DMS114 treated with DMSO at 0.1 percent for 48 hours (cell line): Measurements from ENCODE around the gene PRPF18.

Source experiments
- DNase-seq: peaks from one replicate; lab custom pipeline; 2025; ENCODE audit not compliant: unreplicated experiment; lab: John Stamatoyannopoulos, UW

PRPF18 gene

GRCh38 chr10:13604357-13605040 is 17.7 kb downstream of the PRPF18 start:
- DNase-seq = no peak

- DNase-seq = no peak
Observed at GRCh38 chr10:13608246-13608853, 21.6 kb downstream of the PRPF18 start.

- DNase-seq = no peak
Observed at GRCh38 chr10:13612654-13613373, 26.0 kb downstream of the PRPF18 start.

GRCh38 chr10:13613519-13613918 is 26.8 kb downstream of the PRPF18 start:
- peak; percentile 44 for DNase-seq

- DNase-seq = no peak
Observed at GRCh38 chr10:13614530-13615332, 28.0 kb downstream of the PRPF18 start.

- DNase-seq = no peak
Observed at GRCh38 chr10:13615650-13616300, 29.0 kb downstream of the PRPF18 start.

GRCh38 chr10:13617116-13617515 is 30.4 kb downstream of the PRPF18 start:
- DNase-seq = no peak

- no peak for DNase-seq
Observed at GRCh38 chr10:13621931-13622330, 35.2 kb downstream of the PRPF18 start.

- DNase-seq = no peak
Observed at GRCh38 chr10:13624630-13625029, 37.9 kb downstream of the PRPF18 start.

GRCh38 chr10:13627459-13628310 is 40.9 kb downstream of the PRPF18 start:
- DNase-seq = no peak

- DNase-seq = no peak
Observed at GRCh38 chr10:13628661-13629060, 41.9 kb downstream of the PRPF18 start.

GRCh38 chr10:13629116-13629515 is 42.4 kb downstream of the PRPF18 start:
- no peak for DNase-seq

GRCh38 chr10:13630231-13630630 is 43.5 kb downstream of the PRPF18 start:
- DNase-seq = no peak

GRCh38 chr10:13631594-13631993 is 44.8 kb downstream of the PRPF18 start:
- no peak for DNase-seq

- DNase-seq = no peak
Observed at GRCh38 chr10:13632440-13632839, 45.7 kb downstream of the PRPF18 start.

GRCh38 chr10:13632884-13633440 is 46.2 kb downstream of the PRPF18 start:
- no peak for DNase-seq

- DNase-seq = no peak
Observed at GRCh38 chr10:13633689-13634088, 46.9 kb downstream of the PRPF18 start.

- DNase-seq = no peak
Observed at GRCh38 chr10:13634207-13634606, 47.4 kb downstream of the PRPF18 start.

GRCh38 chr10:13636776-13637175 is 50.0 kb downstream of the PRPF18 start:
- no peak for DNase-seq
